Right hindlimb (tissue), 1 donor: ENCODE results near the gene NQO2.
A peak's percentile ranks its signal among the peaks of the same experiment; 100 is the strongest.
"Not testable (repeated sequence)": the region's sequence is repeated elsewhere in the genome, so short reads cannot be mapped to it uniquely, and the experiment has no call there.

Experiments used
- DNase-seq: peaks from one replicate; pipeline ENCODE4 v3.0.0-alpha.2; 2018

Gene NQO2

GRCh38 chr6:3045777-3046176 lies 46.1 kb downstream of the NQO2 start:
- no peak for DNase-seq

- no peak for DNase-seq
These were observed 46.6 kb downstream of the NQO2 start for GRCh38 chr6:3046295-3046694.

- not testable (repeated sequence) for DNase-seq
These were observed 48.3 kb downstream of the NQO2 start for GRCh38 chr6:3048009-3048408.

GRCh38 chr6:3052481-3053230 lies 53.0 kb downstream of the NQO2 start:
- DNase-seq: no peak

- no peak for DNase-seq
These were observed 53.5 kb downstream of the NQO2 start for GRCh38 chr6:3053231-3053508.

GRCh38 chr6:3054229-3055157 lies 54.8 kb downstream of the NQO2 start:
- peak; percentile 82 for DNase-seq

- DNase-seq: not testable (repeated sequence)
These were observed 55.4 kb downstream of the NQO2 start for GRCh38 chr6:3055158-3055499.

- DNase-seq: no peak
These were observed 57.5 kb downstream of the NQO2 start for GRCh38 chr6:3057063-3057770.

- no peak for DNase-seq
These were observed 59.3 kb downstream of the NQO2 start for GRCh38 chr6:3058957-3059356.

- not testable (repeated sequence) for DNase-seq
These were observed 60.4 kb downstream of the NQO2 start for GRCh38 chr6:3060092-3060491.

GRCh38 chr6:3061501-3061941 lies 61.8 kb downstream of the NQO2 start:
- no peak for DNase-seq

GRCh38 chr6:3063340-3063732 lies 63.6 kb downstream of the NQO2 start:
- DNase-seq: not testable (repeated sequence)

GRCh38 chr6:3063733-3064700 lies 64.3 kb downstream of the NQO2 start:
- DNase-seq: peak; percentile 94

GRCh38 chr6:3068329-3069214 lies 68.9 kb downstream of the NQO2 start, which contains the start of gene RIPK1:
TSS of gene RIPK1 (plus strand) at chr6:3068494. CDS start at chr6:3076824, 8,330 bp downstream.
- DNase-seq: peak; percentile 95
